Sigmoid colon (tissue), 7 donors: ENCODE measurements around the gene VPS18. TPM values are rescaled to one million over a fixed set of nuclear protein-coding genes. Genes with fewer than 3 reads are reported as not detected.

ENCODE experiments used
- DNase-seq: peaks from one replicate; pipeline ENCODE4 v3.0.0-alpha.2; 2019
- H3K27ac ChIP-seq, 4 donors: fragments of 200-600 bp; sonication (generic); one replicate each; pipeline ENCODE4 v1.5.1; 2016 to 2019; ENCODE audit warnings: mild to moderate bottlenecking in 1 of 4
- H3K27me3 ChIP-seq, 3 donors: fragments of 200-600 bp; sonication (generic); one replicate each; pipeline ENCODE4 v1.5.1; 2019; ENCODE audit warnings: mild to moderate bottlenecking in 1 of 3
- H3K36me3 ChIP-seq, 4 donors: fragments of 200-600 bp; sonication (generic); one replicate each; pipeline ENCODE4 v1.5.1; 2016 to 2019
- H3K4me1 ChIP-seq, 4 donors: fragments of 200-600 bp; sonication (generic); one replicate each; pipeline ENCODE4 v1.5.1; 2017 to 2019
- H3K4me3 ChIP-seq, 4 donors: fragments of 200-600 bp; sonication (generic); one replicate each; pipeline ENCODE4 v1.5.1; 2017 to 2019; ENCODE audit warnings: mild to moderate bottlenecking in 2 of 4, moderate library complexity in 1 of 4
- H3K9me3 ChIP-seq, 4 donors: fragments of 200-600 bp in 3 of 4; sonication (generic) in 3 of 4; one replicate each; pipeline versions ENCODE4 v1.5.1 to v1.6.1; 2013 to 2019
- EP300 ChIP-seq, 4 donors: sonication (generic); formaldehyde crosslinking; IDR thresholded peaks; one replicate each; pipeline ENCODE4 v1.6.1; 2017; ENCODE audit warnings: antibody characterized with exemption in 4 of 4
- POLR2A ChIP-seq, 2 donors: fragments of 450-650 bp; IDR thresholded peaks; one replicate each; pipeline ENCODE4 v1.6.1; 2016; ENCODE audit warnings: antibody characterized with exemption in 2 of 2, mild to moderate bottlenecking in 2 of 2, moderate library complexity in 2 of 2
- POLR2AphosphoS5 ChIP-seq, 4 donors: sonication (generic); formaldehyde crosslinking; IDR thresholded peaks; one replicate each; pipeline ENCODE4 v1.6.1; 2017; ENCODE audit warnings: antibody characterized with exemption in 4 of 4
- WGBS, 2 donors: extraction: QIAGEN DNeasy Blood & Tissue Kit; methylation state at CpG; one replicate each; pipeline ENCODE4 v1.1.7; 2013; 5-methylcytosine and 5-hydroxymethylcytosine counted together
- intact Hi-C: fragments of 100-400 bp; cut with DNase I; formaldehyde crosslinking; loops from one replicate; pipeline ENCODE4 v1.15.1; 2023
- polyA plus RNA-seq, 3 donors: library from polyadenylated mRNA; stranded (reverse); fragments of 200-250 nt; gene quantifications; one replicate each; pipeline ENCODE4 v1.2.3, GENCODE V29; 2013
- total RNA-seq, 4 donors: library from RNA; depleted of rRNA; stranded (reverse); fragments of >200 nt; gene quantifications; one replicate each; pipeline ENCODE4 v1.1.0, GENCODE V29; 2016
- TF ChIP-seq, protein P1 (sequence below), 4 experiments: fragments of 450-650 bp in 3 of 4; fragments of 200-600 bp in 1 of 4; IDR thresholded peaks; one replicate each; pipeline ENCODE4 v1.5.1; 2016 to 2019; ENCODE audit warnings: antibody characterized with exemption in 4 of 4, mild to moderate bottlenecking in 3 of 4, moderate library complexity in 2 of 4
- donor health status: healthy with polysubstance abuse.
- donor health status: Bipolar disorder and iron deficiency.
- donor health status: healthy.

VPS18 gene
- total and polyA plus RNA-seq, 7 donors, result 4.8 to 19.6 (median 17.4) TPM

- no peak for DNase-seq
- Histone ChIP-seq H3K27ac (no peak overlapping the region), H3K4me3 (no peak overlapping the region), H3K27me3 (peaks cover 25% of the 10 kb centered on the region in 3 donors), H3K36me3 (no peaks in the 10 kb centered on the region), H3K9me3 (no peaks in the 10 kb centered on the region), H3K4me1 (peaks cover 0 to 21% (median 20%) of the 10 kb centered on the region in 4 donors)
- no peak for TF ChIP-seq POLR2A (IDR thresholded peaks at IDR 0.05)
- TF ChIP-seq POLR2AphosphoS5 (IDR thresholded peaks at IDR 0.05), result no peak
- TF ChIP-seq, protein P1, sequence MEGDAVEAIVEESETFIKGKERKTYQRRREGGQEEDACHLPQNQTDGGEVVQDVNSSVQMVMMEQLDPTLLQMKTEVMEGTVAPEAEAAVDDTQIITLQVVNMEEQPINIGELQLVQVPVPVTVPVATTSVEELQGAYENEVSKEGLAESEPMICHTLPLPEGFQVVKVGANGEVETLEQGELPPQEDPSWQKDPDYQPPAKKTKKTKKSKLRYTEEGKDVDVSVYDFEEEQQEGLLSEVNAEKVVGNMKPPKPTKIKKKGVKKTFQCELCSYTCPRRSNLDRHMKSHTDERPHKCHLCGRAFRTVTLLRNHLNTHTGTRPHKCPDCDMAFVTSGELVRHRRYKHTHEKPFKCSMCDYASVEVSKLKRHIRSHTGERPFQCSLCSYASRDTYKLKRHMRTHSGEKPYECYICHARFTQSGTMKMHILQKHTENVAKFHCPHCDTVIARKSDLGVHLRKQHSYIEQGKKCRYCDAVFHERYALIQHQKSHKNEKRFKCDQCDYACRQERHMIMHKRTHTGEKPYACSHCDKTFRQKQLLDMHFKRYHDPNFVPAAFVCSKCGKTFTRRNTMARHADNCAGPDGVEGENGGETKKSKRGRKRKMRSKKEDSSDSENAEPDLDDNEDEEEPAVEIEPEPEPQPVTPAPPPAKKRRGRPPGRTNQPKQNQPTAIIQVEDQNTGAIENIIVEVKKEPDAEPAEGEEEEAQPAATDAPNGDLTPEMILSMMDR (IDR thresholded peaks at IDR 0.05), result no peak
- TF ChIP-seq EP300 (IDR thresholded peaks at IDR 0.05), result no peak
- WGBS, 2 donors, result 16 to 67% methylated on average over 10 of the region's 10 CpGs
- intact Hi-C loops, result no loop called here
Observed at GRCh38 chr15:40922608-40923005, 28.4 kb downstream of the VPS18 start.

GRCh38 chr15:40923551-40923950, 29.3 kb downstream of the VPS18 start:
- H3K4me1 ChIP-seq, result peaks cover 0 to 30% (median 29%) of the 10 kb centered on the region in 4 donors
- no peak for DNase-seq
- WGBS, 2 donors, result 91 to 92% methylated on average over 9 of the region's 9 CpGs
- H3K9me3 ChIP-seq, result no peaks in the 10 kb centered on the region
- no peak overlapping the region for H3K27ac ChIP-seq
- peaks cover 34 to 35% (median 35%) of the 10 kb centered on the region in 3 donors for H3K27me3 ChIP-seq
- no peaks in the 10 kb centered on the region for H3K36me3 ChIP-seq
- TF ChIP-seq POLR2AphosphoS5 (IDR thresholded peaks at IDR 0.05), result no peak
- no peak for TF ChIP-seq POLR2A (IDR thresholded peaks at IDR 0.05)
- TF ChIP-seq, protein P1 (IDR thresholded peaks at IDR 0.05), result no peak
- no peak for TF ChIP-seq EP300 (IDR thresholded peaks at IDR 0.05)
- intact Hi-C loops, result no loop called here
- no peak overlapping the region for H3K4me3 ChIP-seq

DNA sequence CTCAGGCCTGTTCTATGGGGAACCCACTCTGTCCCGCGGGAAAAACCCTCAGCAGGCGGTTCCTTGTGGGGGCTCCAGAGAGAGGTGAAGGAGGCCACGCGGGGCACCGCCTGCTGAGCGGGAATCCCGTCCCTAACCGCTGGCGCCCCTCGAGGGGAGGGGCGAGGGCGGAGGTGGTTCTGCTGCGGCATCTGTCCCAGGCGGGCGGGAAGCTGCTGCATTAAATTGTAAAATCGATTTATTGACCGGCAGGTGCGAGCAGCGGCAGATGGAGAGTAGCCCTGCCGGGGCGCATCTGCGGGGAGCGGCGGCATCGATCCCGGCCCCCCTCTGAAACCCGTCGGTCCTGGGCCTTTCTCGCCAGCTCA, 31.2 kb downstream of the VPS18 start:
- no peaks in the 10 kb centered on the region for H3K9me3 ChIP-seq
- DNase-seq, result no peak
- H3K27me3 ChIP-seq, result peaks cover 52 to 54% (median 54%) of the 10 kb centered on the region in 3 donors
- 6 to 18% methylated on average over 30 of the region's 30 CpGs for WGBS, 2 donors
- no peak overlapping the region for H3K27ac ChIP-seq
- TF ChIP-seq, protein P1 (IDR thresholded peaks at IDR 0.05), result no peak
- no peak for TF ChIP-seq POLR2A (IDR thresholded peaks at IDR 0.05)
- no peak for TF ChIP-seq POLR2AphosphoS5 (IDR thresholded peaks at IDR 0.05)
- TF ChIP-seq EP300 (IDR thresholded peaks at IDR 0.05), result no peak
- peaks cover 0 to 49% (median 48%) of the 10 kb centered on the region in 4 donors for H3K4me1 ChIP-seq
- no peak overlapping the region for H3K4me3 ChIP-seq
- no peaks in the 10 kb centered on the region for H3K36me3 ChIP-seq
- intact Hi-C loops, result no loop called here

- no peak for DNase-seq
- Histone ChIP-seq H3K4me3 (peak overlapping the region in 3 of 4 donors; percentile 8 to 31 (median 30)), H3K4me1 (peaks cover 0 to 55% (median 54%) of the 10 kb centered on the region in 4 donors), H3K27ac (no peak overlapping the region), H3K9me3 (no peaks in the 10 kb centered on the region), H3K27me3 (peaks cover 58 to 60% (median 59%) of the 10 kb centered on the region in 3 donors), H3K36me3 (no peaks in the 10 kb centered on the region)
- intact Hi-C loops, result no loop called here
- 4 to 8% methylated on average over 61 of the region's 61 CpGs for WGBS, 2 donors
- TF ChIP-seq POLR2A (IDR thresholded peaks at IDR 0.05), result no peak
- TF ChIP-seq, protein P1 (IDR thresholded peaks at IDR 0.05), result no peak
- no peak for TF ChIP-seq EP300 (IDR thresholded peaks at IDR 0.05)
- no peak for TF ChIP-seq POLR2AphosphoS5 (IDR thresholded peaks at IDR 0.05)
Observed at GRCh38 chr15:40925863-40926658, 31.8 kb downstream of the VPS18 start.
